Pons (tissue), 1 donor: ENCODE results near the gene ACD.
"Not testable (repeated sequence)": the region's sequence is repeated elsewhere in the genome, so short reads cannot be mapped to it uniquely, and the experiment has no call there.

Source experiments
- DNase-seq: peaks from one replicate; pipeline ENCODE4 v3.0.0-alpha.2; 2016; ENCODE audit warnings: low spot score

ACD gene

DNA sequence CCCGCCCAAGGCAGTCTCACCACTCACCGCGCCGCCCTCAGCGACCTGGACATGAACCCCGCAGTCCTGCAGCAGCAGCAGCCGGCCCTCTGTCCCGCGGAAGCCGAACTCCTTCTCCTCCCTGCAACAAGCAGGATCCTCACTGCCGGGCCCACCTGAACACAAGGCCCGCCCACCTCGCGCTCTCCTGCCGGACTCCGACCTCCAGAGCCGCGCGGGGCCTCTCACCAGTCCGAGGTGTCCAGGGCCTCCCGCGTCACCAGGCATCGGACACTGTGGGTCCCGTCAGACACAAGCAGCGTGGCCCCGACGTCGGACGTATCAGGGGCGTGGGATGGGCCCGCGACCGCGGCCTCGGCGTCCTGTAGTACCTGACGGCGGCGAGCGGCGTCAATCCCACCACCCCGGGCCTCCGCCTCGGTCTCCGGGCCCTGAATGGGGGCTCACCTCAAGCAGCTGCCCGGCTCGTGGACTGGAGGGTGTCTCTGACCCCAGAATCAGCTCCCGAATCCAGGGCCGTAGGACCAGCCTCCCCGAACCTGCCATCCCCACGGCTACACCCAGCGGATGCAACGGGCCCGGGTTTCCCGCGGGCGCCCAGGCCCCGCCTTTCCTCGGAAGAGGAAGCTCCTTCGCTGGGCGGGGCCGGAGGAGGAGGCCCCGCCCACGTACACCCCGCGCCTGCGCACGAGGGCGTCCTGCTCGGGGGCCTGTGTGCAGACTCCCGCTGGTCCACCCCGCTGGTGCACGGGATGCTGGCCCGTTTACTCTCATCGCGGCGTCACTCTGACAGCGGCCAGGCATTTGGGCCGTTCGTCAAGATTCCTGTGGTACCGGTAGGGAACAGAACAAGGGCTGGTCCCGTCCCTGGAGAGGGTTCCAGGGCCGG is at the start of gene ACD:
Gene ACD, minus strand, starts transcription at position 586 of the 889 bp plus-strand sequence. Its CDS starts 40 bp downstream, at position 546.
- DNase-seq = peak; percentile 96

DNA sequence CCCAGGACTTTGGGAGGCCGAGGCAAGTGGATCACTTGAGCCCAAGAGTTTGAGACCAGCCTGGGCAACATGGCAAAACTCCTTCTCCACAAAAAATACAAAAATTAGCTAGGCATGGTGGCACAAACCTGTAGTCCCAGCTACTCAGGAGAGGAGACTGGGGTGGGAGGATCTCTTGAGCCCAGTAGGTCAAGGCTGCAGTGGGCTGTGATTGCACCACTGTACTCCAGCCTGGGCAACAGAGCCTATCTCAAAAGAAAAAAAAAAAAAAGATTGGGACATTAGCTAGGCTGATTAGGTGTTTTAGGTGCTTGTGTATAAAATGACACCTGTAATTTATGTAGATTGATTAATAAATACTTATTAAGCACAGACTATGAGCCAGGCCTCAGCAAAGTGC is 49.0 kb upstream of the ACD start:
- DNase-seq = no peak

DNA sequence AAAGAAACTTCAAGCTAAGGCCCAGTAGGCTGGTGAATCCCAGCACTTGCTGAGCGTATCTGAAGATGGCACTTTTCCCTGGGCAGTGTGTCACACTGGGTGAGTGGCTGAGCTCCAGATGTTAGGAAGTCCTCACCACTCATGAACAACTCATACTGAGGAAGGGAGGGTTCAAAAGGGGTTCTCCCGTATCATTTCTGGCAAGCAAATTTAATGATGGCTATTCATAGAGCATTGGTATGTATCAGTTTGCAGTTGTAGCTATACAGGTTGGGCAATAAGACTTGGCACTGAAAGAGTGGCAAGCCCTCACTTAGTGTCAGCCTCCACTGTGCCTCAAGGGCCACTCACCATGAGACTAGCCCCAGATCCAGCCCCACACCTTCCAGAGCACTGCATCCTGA is 48.3 kb upstream of the ACD start:
- DNase-seq = no peak

DNA sequence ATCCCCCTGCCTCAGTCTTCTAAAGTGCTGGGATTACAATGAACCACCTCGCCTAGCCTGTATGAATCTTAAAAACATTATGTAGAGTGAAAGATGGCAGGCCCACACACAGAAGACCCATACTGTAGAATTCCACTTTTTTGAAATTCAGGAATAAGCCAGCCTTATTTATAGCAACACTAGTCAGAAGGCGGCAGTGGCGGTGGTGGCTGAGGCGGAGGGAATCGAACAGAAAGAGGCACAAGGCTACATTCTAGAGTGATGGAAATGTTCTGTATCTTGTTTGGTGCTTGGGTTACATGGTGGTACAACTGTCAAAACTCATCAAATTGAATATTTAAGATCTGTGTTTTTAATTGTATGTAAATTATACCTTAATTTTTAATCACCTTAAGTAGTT is 47.7 kb upstream of the ACD start:
- DNase-seq = no peak

DNA sequence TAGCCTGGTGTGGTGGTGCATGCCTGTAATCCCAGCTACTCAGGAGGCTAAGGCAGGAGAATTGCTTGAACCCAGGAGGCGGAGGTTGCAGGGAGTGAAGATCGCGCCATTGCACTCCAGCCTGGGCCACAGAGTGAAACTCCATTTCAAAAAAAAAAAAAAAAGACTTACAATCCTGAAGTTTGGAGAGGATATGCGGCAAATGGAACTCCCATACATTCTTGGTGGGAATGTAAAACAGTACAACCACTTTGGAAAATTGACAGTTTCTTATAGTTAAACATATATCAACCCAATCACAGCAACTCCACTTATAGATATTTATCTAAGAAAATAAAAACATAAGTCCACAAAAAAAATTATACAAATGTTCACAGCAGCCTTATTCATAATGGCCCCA is 47.1 kb upstream of the ACD start:
- DNase-seq = no peak

DNA sequence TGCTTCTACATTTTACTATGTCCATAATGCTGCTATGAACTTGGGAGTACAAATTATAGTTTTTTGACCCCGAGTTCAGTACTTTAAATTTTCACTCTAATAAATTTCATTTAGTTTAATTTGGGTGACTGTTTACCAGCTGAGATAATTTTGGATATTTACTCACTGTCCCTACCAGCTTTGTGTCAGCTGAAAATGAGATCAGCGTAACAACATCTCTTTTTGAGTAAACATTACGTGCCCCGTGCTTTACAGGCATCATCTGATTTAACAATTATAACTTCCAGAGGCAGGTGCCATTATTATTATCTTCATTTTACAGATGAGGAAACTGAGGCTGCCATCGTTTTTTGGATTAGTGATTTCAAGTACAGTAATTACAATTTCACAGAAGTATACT is 44.0 kb upstream of the ACD start:
- no peak for DNase-seq

DNA sequence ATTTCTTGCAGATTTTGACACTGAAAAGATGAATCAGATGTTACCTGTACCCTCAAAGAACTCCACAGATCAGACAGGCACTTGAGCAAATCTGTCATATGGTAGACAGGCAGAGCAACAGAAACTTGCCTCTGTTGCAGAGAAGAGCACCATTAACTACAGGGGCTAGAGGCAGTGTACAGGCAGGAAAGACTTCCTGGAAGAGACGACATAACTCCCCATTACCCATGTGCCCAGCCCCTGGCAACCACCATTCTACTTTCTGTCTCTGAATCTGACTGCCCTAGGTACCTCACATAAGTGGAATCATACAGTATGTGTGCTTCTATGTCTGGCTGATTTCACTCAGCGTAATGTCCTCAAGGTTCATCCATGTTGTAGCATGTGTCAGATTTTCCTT is 43.6 kb upstream of the ACD start:
- DNase-seq = no peak

DNA sequence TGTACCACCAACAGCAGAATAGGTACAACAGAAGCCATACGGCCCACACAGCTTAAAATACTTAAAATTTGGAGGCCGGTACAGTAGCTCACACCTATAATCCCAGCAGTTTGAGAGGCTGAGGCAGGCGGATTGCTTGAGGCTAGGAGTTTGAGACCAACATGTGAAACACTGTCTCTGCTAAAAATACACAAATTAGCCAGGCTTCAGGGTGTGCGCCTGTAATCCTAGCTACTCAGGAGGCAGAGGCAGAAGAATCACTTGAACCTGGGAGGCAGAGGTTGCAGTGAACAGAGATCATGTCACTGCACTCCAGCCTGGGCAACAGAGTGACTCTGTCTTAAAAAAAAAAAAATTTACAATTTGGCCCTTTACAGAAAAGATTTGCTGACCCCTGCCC is 42.1 kb upstream of the ACD start:
- DNase-seq = no peak

DNA sequence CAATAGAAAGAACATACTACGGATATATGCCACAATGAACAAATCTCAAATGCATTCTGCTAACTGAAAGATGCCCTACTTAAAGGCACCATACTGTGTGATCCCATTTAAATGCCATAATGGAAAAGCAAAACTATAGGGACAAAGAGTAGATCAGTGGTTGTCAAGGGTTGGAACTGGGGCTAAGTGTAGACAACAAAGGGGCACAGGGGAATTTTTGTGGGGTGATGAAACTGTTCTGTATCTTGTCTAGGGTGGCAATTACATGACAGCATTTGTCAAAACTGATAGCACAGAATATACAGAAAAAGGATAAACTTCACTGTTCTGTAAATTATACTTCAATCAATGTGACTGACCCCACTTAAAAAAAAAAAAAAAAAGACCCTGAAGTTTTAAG is 41.4 kb upstream of the ACD start:
- DNase-seq = no peak

DNA sequence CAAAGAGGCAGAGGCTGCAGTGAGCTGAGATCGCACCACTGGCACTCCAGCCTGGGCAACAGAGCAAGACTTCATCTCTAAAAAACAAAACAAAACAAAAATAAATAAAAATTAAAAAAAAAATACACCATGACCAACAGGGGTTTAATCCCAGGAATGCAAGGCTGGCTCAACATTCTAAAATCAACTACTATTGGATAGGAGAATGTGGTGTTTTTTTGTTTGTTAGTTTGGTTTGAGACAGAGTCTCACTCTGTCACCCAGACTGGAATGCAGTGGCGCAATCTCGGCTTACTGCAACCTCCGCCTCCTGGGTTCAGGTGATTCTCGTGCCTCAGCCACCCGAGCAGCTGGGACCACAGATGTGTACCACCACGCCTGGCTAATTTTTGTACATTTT is 39.2 kb upstream of the ACD start:
- DNase-seq = no peak

DNA sequence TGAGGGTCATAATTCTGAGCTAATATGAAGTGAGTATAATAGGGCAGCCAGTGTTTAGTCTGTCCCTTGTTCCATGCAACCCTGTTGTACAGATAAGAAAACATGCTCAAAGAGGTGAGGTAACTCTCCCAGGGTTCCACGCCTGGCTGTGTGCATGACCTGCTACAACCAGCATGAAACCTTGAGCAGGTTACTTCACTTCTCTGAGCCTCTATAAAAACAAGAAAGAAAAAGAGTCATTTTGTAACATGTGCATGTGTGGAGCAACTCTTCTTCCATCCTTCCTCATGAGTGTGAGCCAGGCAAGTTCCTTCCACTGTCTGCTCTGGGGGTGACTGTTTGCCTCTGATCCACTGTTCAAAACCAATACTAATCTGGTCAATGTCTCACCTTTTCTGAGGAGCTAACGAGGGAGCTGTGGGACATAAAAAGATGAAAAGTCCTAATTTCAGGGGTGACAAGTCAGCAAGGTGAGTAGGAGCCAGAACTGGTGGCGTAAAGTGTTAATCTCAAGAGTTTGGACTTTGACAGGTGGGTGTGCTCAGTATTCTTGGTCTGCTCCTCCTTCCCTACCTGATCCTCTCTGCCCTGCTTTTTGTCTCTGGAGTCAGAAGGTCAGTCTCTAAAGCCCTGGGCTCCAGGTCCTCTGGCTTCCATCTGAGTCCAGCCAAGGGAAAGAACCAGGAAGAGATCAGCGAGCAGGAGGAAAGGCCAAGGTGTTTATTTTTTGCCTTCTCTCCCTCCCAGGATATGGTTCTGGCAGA is 37.5 kb upstream of the ACD start:
- no peak for DNase-seq

DNA sequence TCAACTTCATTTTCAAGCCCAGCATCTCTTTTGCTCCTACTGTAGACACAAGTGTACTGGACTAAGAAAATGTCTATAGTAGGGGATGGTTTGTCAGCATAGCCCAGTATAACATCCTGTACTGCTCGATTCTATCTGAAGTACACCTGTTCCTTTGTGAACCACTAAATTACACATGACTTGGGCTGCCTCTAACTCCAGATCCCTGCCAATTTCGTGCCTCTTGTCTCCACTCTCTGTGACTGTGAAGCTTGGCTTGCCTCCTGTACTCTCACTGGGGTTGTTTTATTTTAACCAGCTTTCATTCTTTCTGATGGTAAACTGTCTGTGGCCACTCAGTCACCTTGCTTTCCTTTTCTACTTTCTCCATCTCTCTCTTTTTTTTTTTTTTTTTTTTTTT is 34.6 kb upstream of the ACD start:
- DNase-seq = no peak

DNA sequence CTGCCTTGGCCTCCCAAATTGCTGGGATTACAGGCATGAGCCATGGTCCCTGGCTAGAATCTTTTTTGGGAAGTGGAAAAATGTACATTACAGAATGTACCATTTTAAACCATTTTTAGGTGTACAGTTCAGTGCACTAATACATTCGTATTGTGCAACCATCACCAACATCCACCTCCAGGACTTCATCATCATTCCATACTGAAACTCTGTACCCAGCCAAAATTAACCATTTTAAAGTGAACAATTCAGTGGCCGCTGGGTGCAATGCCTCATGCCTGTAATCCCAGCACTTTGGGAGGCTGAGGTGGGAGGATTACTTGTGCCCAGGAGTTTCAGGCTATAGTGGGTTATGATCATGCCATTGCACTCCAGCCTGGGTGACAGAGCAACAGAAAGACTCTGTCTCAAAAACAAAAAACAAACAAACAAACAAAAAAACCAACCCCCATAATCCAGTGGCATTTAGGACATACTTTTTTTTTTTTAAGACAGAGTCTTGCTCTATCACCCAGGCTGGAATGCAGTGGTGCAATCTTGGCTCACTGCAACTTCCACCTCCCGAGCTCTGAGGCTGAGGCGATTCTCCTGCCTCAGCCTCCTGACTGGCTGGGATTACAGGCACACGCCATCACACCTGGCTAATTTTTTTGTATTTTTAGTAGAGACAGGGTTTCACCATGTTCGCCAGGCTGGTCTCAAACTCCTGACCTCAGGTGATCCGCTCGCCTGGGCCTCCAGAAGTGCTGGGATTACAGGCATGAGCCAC is 33.6 kb upstream of the ACD start:
- DNase-seq = not testable (repeated sequence)

DNA sequence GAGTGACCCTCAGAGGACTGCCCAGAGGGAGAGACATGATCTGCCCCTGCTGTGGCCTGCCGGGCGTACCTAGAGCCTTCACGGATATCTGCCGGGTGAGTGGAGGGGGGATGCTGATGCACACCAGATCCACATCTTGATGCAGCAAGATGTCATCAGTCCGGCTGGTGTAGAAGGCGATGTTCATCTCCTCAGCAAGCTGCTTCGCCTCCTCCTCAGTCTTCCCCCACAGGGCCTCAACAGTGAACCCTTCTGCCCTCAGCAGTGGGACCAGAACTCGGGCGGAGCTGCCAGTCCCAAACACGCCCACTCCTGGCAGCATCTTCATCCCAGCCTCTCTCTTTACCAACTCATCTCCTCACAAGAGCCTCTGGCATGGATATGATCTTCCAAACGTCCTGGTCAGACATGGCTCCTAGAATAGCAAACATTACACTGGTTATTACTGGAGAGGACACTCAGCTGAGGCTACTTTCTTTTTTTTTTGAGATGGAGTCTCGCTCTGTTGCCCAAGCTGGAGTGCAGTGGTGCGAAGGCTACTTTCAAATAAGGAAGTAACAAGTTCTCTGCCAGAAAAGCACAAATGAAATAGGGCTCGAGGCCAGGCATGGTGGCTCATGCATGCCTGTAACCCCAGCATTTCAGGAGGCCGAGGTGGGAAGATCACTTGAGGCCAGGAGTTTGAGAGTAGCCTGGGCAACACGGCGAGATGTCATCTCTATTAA is 25.5 kb upstream of the ACD start:
- no peak for DNase-seq

DNA sequence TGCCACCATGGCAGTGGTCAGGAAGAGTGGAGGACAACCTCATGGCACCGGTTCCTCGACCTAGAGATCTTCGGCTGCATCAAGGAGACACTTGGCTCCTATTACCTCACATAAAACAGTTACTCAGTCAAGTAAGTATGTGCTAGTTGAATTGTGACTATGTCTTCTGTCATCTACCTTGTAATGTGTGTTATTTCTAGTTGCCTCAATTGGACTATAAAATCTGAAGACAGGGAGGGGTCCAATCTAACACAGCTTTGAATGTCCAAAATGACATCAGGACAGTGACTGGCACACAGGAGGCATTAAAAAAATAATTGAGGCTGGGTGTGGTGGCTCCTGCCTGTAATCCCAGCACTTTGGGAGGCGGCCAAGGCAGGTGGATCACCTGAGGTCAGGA is 23.7 kb upstream of the ACD start:
- DNase-seq = no peak

DNA sequence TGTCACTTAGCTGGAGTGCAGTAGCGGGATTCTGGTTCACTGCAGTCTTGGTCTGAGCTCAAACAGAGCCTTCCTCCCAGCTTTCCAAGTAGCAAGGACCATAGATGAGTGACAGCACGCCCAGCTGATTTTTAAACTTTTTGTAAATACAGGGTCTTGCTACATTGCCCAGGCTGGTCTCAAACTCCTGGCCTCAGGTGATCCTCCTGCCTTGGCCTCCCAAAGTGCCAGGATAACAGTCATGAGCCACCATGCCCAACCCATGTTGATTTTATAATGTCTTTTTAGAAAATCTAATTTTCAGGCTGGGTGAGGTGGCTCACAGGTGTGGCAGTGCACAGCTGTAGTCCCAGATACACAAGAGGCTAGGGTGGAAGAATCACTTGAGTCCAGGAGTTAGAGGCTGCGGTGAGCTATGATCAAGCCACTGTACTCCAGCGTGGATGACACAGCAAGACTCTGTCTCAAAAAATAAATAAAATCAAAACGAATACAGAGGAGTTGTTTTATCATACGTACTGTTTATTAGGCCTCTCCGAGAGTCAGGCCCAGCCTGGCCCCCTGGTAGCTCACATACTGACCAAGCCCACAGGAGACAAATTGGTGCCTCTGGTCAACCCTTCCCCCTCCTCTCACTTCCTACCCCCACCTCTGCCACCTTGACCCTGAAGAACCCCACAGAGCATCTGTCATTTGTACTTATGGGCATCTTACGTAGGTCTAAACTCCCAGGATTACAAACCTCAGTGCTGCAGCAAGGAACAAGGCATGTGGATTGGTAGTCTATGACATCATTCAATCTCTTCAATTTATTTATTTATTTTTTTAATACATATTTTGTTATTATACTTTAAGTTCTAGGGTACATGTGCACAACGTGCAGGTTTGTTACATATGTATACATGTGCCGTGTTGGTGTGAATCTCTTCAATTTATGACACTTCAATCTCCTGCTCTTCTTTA is 20.2 kb upstream of the ACD start:
- DNase-seq = no peak

DNA sequence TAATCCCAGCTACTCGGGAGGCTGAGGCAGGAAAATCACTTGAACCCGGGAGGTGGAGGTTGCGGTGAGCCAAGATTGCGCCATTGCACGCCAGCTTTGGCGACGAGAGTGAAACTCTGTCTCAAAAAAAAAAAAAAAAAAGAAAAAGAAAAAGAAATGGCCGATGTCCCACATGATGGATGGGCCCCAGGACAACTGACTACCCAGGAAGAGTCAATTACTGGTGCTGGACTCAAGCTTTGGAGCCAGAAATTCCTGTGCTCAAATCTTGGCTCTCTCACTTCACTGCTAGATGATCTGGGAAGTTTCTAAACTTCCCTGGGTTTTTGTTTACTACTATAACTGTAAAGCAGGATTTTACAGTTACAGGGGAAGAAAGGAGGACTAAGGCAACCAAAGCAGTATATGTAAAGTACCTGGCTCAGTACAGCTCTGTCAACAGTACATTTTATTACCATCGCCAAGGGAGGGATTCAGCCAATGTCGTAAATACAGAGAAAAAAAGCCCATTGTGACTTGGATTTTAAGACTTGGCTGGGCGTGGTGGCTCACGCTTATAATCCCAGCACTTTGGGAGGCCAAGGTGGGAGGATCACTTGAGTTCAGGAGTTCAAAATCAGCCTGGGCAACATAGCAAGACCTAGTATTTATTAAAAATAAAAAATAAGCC is 18.4 kb upstream of the ACD start:
- no peak for DNase-seq

DNA sequence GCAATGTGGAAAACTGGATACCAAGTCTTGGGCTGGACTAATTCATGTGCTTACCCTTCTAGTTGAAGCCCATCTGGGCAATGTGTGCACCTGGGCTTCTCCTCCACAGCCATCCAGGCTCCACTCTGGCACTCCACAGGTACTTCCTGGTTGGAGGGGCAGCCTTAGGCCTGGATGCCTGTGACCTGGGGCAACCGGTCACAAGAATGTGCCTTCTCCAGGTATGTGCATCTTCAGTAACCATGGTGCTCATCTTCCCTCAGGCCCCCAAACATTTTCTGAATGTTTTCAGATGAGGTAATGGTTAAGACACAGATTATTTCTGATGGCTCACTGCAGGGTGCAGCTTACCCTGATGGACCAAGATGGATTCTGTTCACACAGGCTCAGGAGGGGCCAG is 17.7 kb upstream of the ACD start:
- DNase-seq = no peak

DNA sequence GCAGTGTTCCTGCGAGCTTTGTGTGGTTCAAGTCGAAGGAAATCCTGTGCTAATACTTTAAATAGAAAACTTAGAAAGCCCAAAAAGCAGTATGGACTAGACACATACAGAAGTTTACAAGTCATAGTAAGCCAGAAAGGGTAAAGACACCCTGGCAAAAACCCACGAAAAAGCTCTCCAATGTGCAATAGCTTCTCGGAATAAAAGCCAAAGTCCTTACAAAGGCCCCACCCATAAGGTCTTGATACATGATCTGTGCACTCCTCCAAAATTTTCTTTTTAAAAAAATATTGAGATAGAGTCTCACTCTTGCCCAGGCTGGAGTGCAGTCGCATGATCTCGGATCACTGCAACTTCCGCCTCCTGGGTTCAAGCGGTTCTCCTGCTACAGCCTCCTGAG is 16.9 kb upstream of the ACD start:
- no peak for DNase-seq

DNA sequence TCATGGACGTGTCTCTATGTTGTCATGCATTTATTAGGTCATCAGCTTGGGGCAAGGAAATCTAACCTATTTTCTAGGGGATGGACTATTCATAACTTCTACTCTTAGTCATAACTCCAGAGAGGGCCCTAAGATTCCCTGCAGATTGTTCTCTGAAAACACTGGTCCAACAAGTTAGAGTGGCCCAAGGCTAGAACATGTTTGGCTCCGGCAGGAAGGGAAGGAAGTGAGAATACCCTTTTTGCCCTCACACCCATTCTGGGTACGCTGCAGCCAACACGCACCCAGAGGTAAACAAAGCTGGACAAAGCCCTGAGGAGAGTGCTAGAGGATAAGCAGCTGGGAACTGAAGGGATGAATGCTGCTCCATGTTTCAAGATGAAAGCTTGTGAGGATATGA is 16.5 kb upstream of the ACD start:
- no peak for DNase-seq
